Epithelial cell of esophagus (primary cell): Measurements from ENCODE around the gene TPM3.
"Not testable (repeated sequence)": the region's sequence is repeated elsewhere in the genome, so short reads cannot be mapped to it uniquely, and the experiment has no call there.

ENCODE experiments used
- DNase-seq: peaks from one replicate; pipeline ENCODE4 v3.0.0; 2010; ENCODE audit warnings: low read depth
- H3K4me3 ChIP-seq: 2 replicates; pipeline ENCODE4 v1.5.1; 2011; ENCODE audit warnings: mild to moderate bottlenecking, low read length, control low read depth
- TF ChIP-seq, protein P1 (sequence below): IDR thresholded peaks from 2 replicates; pipeline ENCODE4 v1.5.1; 2011; ENCODE audit warnings: low read depth, mild to moderate bottlenecking, low read length, control low read depth, inconsistent platforms; ENCODE audit not compliant: insufficient read depth; ENCODE audit errors: missing control alignments

TPM3 gene

DNA sequence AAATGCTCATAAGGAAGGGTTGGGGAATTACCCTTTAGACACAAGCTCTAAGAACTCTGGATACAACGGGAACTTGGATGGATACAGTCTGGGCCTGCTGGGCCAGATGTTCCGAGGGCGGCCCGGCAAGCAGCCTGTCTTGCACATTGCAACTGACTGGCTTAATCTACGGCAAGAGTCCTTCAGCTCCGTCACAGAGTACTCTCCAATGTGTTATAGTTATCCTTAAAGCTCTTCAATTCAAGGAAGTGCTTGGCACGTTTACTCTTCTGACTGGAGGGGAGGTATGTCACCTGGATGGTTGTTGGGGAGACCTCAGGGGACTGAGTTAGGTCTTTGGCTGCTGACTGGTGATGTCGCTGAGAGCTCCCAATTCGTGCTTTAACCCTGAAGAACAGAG is 15.4 kb upstream of the TPM3 start:
- TF ChIP-seq, protein P1, sequence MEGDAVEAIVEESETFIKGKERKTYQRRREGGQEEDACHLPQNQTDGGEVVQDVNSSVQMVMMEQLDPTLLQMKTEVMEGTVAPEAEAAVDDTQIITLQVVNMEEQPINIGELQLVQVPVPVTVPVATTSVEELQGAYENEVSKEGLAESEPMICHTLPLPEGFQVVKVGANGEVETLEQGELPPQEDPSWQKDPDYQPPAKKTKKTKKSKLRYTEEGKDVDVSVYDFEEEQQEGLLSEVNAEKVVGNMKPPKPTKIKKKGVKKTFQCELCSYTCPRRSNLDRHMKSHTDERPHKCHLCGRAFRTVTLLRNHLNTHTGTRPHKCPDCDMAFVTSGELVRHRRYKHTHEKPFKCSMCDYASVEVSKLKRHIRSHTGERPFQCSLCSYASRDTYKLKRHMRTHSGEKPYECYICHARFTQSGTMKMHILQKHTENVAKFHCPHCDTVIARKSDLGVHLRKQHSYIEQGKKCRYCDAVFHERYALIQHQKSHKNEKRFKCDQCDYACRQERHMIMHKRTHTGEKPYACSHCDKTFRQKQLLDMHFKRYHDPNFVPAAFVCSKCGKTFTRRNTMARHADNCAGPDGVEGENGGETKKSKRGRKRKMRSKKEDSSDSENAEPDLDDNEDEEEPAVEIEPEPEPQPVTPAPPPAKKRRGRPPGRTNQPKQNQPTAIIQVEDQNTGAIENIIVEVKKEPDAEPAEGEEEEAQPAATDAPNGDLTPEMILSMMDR, result no peak
- DNase-seq, result no peak
- H3K4me3 ChIP-seq, result no peak overlapping the region

GRCh38 chr1:154206196-154206595 is 14.3 kb upstream of the TPM3 start, which contains the start of gene CFAP141:
TSS of gene CFAP141 (minus strand) at chr1:154206333. CDS start at chr1:154206307, 26 bp downstream.
- TF ChIP-seq, protein P1, result no peak
- no peak within 1 kb of the TSS for H3K4me3 ChIP-seq
- DNase-seq, result peak; percentile 32

DNA sequence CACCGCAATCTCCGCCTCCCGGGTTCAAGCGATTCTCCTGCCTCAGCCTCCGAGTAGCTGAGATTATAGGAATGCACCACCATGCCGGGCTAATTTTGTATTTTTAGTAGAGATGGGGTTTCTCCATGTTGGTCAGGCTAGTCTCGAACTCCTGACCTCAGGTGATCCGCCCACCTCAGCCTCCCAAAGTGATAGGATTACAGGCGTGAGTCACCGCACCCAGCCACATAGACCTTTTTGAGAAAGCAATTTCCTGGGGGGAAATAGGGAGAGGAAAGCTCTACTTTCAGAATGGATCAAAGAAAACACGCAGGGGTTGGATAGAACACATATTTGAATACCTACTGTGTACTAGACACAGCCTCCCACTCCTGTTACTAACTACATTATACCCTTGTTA is 13.9 kb upstream of the TPM3 start:
- H3K4me3 ChIP-seq, DNase-seq: not testable (repeated sequence)

- H3K4me3 ChIP-seq, result no peak overlapping the region
Measured at GRCh38 chr1:154199563-154199879, 7.6 kb upstream of the TPM3 start.

GRCh38 chr1:154198756-154199562 is 7.1 kb upstream of the TPM3 start:
- no peak overlapping the region for H3K4me3 ChIP-seq
- peak; percentile 65 for DNase-seq
- TF ChIP-seq, protein P1, result peak; percentile 58

More at GRCh38 chr1:154199563-154199879, 7.6 kb upstream of the TPM3 start:
- TF ChIP-seq, protein P1, result no peak
- DNase-seq, result no peak

GRCh38 chr1:154193821-154194220 is 1.9 kb upstream of the TPM3 start:
- TF ChIP-seq, protein P1, result no peak
- peak; percentile 69 for DNase-seq

DNA sequence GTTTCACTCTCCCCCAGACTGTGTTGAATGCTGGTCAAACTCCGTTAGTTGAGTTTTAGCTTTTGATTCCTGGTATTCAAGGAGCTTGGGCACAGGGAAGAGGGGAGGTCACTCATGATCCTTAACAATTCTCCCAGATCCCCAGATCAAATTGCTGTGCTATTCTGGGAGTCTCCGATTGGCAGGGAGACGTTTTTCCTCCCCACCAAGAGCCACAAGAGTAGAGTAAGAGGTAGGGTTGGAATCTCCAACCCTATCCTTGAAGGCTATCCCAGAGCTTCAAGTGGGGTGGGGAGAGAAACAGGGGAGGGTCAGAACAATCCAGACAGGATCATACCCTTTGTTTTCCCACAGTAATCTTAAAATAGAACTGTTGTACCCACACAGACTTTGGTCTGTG is 576 bp upstream of the TPM3 start:
- H3K4me3 ChIP-seq, result no peak overlapping the region
- DNase-seq, result no peak
- TF ChIP-seq, protein P1, result no peak

More at GRCh38 chr1:154193821-154194220, 1.9 kb upstream of the TPM3 start:
- no peak overlapping the region for H3K4me3 ChIP-seq
